Smooth muscle cell (in vitro differentiated cells): ENCODE data around the gene RNF125. TPM values are rescaled to one million over a fixed set of nuclear protein-coding genes. Genes with fewer than 3 reads are reported as not detected.
A peak's percentile ranks its signal among the peaks of the same experiment; 100 is the strongest.

ENCODE experiments used
- DNase-seq: peaks from one replicate; lab custom pipeline; 2025; ENCODE audit not compliant: unreplicated experiment; lab: John Stamatoyannopoulos, UW
- H2AFZ ChIP-seq: fragments of 200-600 bp; sonication (generic); 2 replicates; pipeline ENCODE4 v1.6.0; 2016; ENCODE audit warnings: antibody characterized with exemption, low read depth, mild to moderate bottlenecking
- H3F3A ChIP-seq: fragments of 200-600 bp; sonication (generic); 2 replicates; pipeline ENCODE4 v1.6.0; 2017; ENCODE audit warnings: antibody characterized with exemption, low read depth
- H3K27ac ChIP-seq: fragments of 200-600 bp; sonication (generic); 2 replicates; pipeline ENCODE4 v1.5.1; 2016; ENCODE audit warnings: low read depth, mild to moderate bottlenecking
- H3K27me3 ChIP-seq: fragments of 200-600 bp; sonication (generic); 2 replicates; pipeline ENCODE4 v1.6.1; 2016; ENCODE audit warnings: low read depth, mild to moderate bottlenecking
- H3K36me3 ChIP-seq: fragments of 200-600 bp; sonication (generic); 2 replicates; pipeline ENCODE4 v1.5.1; 2016; ENCODE audit warnings: low read depth
- H3K4me1 ChIP-seq: fragments of 200-600 bp; sonication (generic); 2 replicates; pipeline ENCODE4 v1.5.1; 2016; ENCODE audit warnings: low read depth
- H3K4me2 ChIP-seq: fragments of 200-600 bp; sonication (generic); 2 replicates; pipeline ENCODE4 v1.6.0; 2016; ENCODE audit warnings: mild to moderate bottlenecking
- H3K4me3 ChIP-seq: fragments of 200-600 bp; sonication (generic); 2 replicates; pipeline ENCODE4 v1.5.1; 2016; ENCODE audit warnings: mild to moderate bottlenecking
- H3K79me2 ChIP-seq: fragments of 200-600 bp; sonication (generic); 2 replicates; pipeline ENCODE4 v1.6.0; 2016; ENCODE audit warnings: low read depth, mild to moderate bottlenecking
- H3K9ac ChIP-seq: fragments of 200-600 bp; sonication (generic); 2 replicates; pipeline ENCODE4 v1.6.0; 2016; ENCODE audit warnings: low read depth
- H3K9me3 ChIP-seq: fragments of 200-600 bp; sonication (generic); replicated peaks from 2 replicates; pipeline ENCODE4 v1.5.1; 2016; ENCODE audit warnings: low read depth
- H4K20me1 ChIP-seq: fragments of 200-600 bp; sonication (generic); 2 replicates; pipeline ENCODE4 v1.6.0; 2016; ENCODE audit warnings: low read depth
- WGBS: methylation state at CpG from one replicate; pipeline ENCODE4 v1.1.7; 2016; ENCODE audit warnings: low lambda C conversion rate; 5-methylcytosine and 5-hydroxymethylcytosine counted together
- polyA plus RNA-seq: library from polyadenylated mRNA; unstranded; fragments of >200 nt; fragmentation: Nextera tagmentation; extraction: Ambion mirVana; gene quantifications from 2 replicates; pipeline ENCODE4 v1.2.1, GENCODE V29; 2016
- total RNA-seq: library from RNA; depleted of rRNA; stranded (reverse); fragments of >200 nt; gene quantifications from 2 replicates; pipeline ENCODE4 v1.2.3, GENCODE V29; 2014
- TF ChIP-seq, protein P1 (sequence below): fragments of 200-600 bp; sonication (generic); IDR thresholded peaks from 2 replicates; pipeline ENCODE4 v1.5.1; 2017; ENCODE audit warnings: borderline replicate concordance, mild to moderate bottlenecking, antibody characterized with exemption; ENCODE audit not compliant: insufficient read depth, poor library complexity, severe bottlenecking

Gene RNF125
- total and polyA plus RNA-seq, 2 experiments from 2014 or later, result 0.09 TPM; not detected in 1

DNA sequence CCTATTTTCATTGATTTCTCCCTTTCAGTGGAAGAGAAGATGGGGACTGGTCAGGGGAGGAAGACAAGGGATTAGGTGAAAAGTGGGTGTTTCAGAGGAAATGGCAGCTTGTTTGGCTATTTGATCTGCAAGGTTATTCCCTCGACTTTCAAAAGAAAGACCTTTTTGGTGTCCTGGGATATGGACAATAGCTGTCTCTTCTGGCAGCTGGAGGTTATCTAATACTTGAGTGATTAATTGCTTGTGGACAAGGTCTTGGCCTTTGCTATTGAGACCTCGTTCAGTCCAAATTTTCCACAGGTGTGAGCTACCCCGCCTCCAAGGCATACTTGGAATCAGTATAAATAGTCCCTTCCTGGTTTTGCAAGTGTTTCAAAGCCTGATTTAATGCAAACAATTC is 42.4 kb upstream of the RNF125 start:
- Histone ChIP-seq H4K20me1 (no peaks in the 10 kb centered on the region), H3K9ac (no peak overlapping the region), H2AFZ (no peak overlapping the region), H3K79me2 (no peaks in the 10 kb centered on the region), H3K4me3 (no peak overlapping the region), H3K4me1 (no peaks in the 10 kb centered on the region), H3K36me3 (no peaks in the 10 kb centered on the region), H3K27ac (no peak overlapping the region), H3K9me3 (no peaks in the 10 kb centered on the region), H3K27me3 (peaks cover 3% of the 10 kb centered on the region), H3F3A (no peaks in the 10 kb centered on the region), H3K4me2 (no peak overlapping the region)
- DNase-seq, result no peak
- TF ChIP-seq, protein P1, sequence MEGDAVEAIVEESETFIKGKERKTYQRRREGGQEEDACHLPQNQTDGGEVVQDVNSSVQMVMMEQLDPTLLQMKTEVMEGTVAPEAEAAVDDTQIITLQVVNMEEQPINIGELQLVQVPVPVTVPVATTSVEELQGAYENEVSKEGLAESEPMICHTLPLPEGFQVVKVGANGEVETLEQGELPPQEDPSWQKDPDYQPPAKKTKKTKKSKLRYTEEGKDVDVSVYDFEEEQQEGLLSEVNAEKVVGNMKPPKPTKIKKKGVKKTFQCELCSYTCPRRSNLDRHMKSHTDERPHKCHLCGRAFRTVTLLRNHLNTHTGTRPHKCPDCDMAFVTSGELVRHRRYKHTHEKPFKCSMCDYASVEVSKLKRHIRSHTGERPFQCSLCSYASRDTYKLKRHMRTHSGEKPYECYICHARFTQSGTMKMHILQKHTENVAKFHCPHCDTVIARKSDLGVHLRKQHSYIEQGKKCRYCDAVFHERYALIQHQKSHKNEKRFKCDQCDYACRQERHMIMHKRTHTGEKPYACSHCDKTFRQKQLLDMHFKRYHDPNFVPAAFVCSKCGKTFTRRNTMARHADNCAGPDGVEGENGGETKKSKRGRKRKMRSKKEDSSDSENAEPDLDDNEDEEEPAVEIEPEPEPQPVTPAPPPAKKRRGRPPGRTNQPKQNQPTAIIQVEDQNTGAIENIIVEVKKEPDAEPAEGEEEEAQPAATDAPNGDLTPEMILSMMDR, result no peak
- WGBS, result 78% methylated on average over 3 of the region's 3 CpGs

DNA sequence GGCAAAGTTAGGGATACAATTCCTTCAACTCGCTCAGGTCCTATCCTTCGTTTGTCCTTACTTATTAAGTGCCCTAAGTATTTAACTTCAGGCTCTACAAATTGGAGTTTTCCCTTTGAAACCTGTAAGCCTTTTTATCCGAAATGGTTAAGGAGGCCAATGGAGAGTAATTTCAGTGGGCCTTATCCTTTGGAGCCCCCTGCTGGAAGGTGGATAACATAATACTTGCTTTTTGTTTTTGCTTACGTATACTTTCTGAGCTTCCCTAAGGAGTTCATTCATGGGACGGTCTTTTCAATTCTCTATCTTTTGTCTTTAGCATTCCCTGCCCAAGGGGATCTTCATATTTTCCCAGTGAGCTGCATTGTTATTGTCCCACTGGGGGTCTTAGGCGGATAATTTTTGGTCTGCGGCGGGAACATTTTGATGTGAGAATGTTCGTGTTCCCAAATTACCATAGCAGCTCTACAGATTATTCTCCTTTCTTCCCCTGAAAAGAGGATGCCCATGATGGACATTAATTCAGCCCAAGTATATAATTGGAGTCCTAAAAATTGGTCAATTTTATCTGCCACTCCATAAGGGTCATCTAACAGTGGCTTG is 41.3 kb upstream of the RNF125 start:
- Histone ChIP-seq H3K4me3 (peak overlapping the region; percentile 38), H3K9ac (no peak overlapping the region), H2AFZ (peak overlapping the region; percentile 84), H4K20me1 (no peaks in the 10 kb centered on the region), H3K79me2 (no peaks in the 10 kb centered on the region), H3F3A (no peaks in the 10 kb centered on the region), H3K4me1 (no peaks in the 10 kb centered on the region), H3K27ac (no peak overlapping the region), H3K9me3 (no peaks in the 10 kb centered on the region), H3K4me2 (peak overlapping the region; percentile 83), H3K36me3 (no peaks in the 10 kb centered on the region), H3K27me3 (peaks cover 3% of the 10 kb centered on the region)
- DNase-seq, result no peak
- TF ChIP-seq, protein P1, result peak; percentile 78
- 26% methylated on average over 9 of the region's 9 CpGs for WGBS

DNA sequence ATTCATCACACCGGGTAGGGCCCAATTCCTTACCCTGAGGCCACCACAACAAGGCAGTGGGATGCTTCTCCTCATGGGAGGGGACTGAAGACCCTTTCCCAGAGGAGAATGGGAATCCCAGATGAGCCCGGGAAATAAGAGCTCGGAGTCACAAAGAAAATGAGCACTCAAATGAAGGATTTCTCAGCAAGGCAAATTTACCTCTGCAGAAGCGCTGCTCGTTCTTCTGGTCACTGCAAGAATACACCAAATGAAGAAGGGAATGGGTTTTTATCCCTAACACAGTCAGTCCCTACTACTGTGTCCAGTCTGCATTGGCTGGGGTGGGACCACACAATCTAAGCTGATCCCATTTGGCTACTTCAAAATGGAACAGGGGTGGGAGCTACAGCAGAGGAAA is 40.0 kb upstream of the RNF125 start:
- no peak for DNase-seq
- peaks cover 3% of the 10 kb centered on the region for H3K27me3 ChIP-seq
- 92% methylated on average over 5 of the region's 5 CpGs for WGBS
- H3K36me3 ChIP-seq, result no peaks in the 10 kb centered on the region
- H3K9ac ChIP-seq, result no peak overlapping the region
- no peaks in the 10 kb centered on the region for H3K9me3 ChIP-seq
- H3K4me2 ChIP-seq, result no peak overlapping the region
- no peaks in the 10 kb centered on the region for H3K79me2 ChIP-seq
- no peaks in the 10 kb centered on the region for H3K4me1 ChIP-seq
- H3K27ac ChIP-seq, result no peak overlapping the region
- H2AFZ ChIP-seq, result no peak overlapping the region
- H3K4me3 ChIP-seq, result no peak overlapping the region
- no peaks in the 10 kb centered on the region for H4K20me1 ChIP-seq
- TF ChIP-seq, protein P1, result no peak
- H3F3A ChIP-seq, result no peaks in the 10 kb centered on the region

DNA sequence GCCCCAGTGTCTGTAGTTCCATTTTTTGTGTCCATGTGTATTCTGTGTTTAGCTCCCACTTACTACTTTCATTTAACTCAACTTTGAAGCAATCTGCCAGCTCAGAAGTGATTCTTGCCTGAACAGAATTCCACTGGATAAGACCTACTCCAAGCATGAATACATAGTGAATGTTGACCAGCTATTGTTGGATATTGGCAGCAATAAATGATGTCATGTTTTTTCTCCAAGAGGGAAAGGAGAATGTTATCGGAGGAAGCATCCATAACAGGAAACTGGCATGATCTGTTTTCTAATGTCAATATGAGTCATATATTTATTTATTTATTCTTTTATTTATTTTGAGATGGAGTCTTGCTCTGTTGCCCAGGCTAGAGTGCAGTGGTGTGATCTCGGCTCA is 38.9 kb upstream of the RNF125 start:
- WGBS, result 97% methylated on average over 2 of the region's 2 CpGs
- H3F3A ChIP-seq, result no peaks in the 10 kb centered on the region
- H3K9me3 ChIP-seq, result no peaks in the 10 kb centered on the region
- H4K20me1 ChIP-seq, result no peaks in the 10 kb centered on the region
- TF ChIP-seq, protein P1, result no peak
- no peak overlapping the region for H3K27ac ChIP-seq
- H3K4me1 ChIP-seq, result no peaks in the 10 kb centered on the region
- H3K36me3 ChIP-seq, result no peaks in the 10 kb centered on the region
- H3K4me2 ChIP-seq, result no peak overlapping the region
- H2AFZ ChIP-seq, result no peak overlapping the region
- H3K4me3 ChIP-seq, result no peak overlapping the region
- no peaks in the 10 kb centered on the region for H3K79me2 ChIP-seq
- H3K9ac ChIP-seq, result no peak overlapping the region
- no peak for DNase-seq
- peaks cover 3% of the 10 kb centered on the region for H3K27me3 ChIP-seq
